HEK293 (cell line): Measurements from ENCODE around the gene PCBP1.

Experiments
- CTCF ChIA-PET: fragments of 350-600 bp; formaldehyde crosslinking; extraction: SDS; loops from one replicate; lab custom pipeline; 2021; ENCODE audit warnings: antibody characterized with exemption; lab: Yijun Ruan, JAX
- POLR2A ChIA-PET: fragments of 300-600 bp; formaldehyde crosslinking; extraction: SDS; loops from one replicate; lab custom pipeline; 2020; ENCODE audit warnings: antibody characterized with exemption, inconsistent platforms; lab: Yijun Ruan, JAX
- H3K27ac ChIP-seq: fragments of 200-500 bp; sonication (Bioruptor generic); 2 replicates; pipeline ENCODE4 v1.5.1; 2014; ENCODE audit warnings: low read depth, low read length, control low read depth, inconsistent platforms; ENCODE audit errors: extremely low read depth
- H3K36me3 ChIP-seq, 2 experiments: fragments of 200-500 bp in 1 of 2; sonication (Bioruptor generic) in 1 of 2; 1 replicate in 1 of 2; 2 replicates in 1 of 2; pipeline ENCODE4 v1.5.1; 2014 to 2017; ENCODE audit warnings: inconsistent platforms in 2 of 2, low read length in 2 of 2; ENCODE audit not compliant: control insufficient read depth in 2 of 2, insufficient read depth in 1 of 2
- H3K4me1 ChIP-seq: fragments of 200-500 bp; sonication (Bioruptor generic); 2 replicates; pipeline ENCODE4 v1.5.1; 2014; ENCODE audit warnings: mild to moderate bottlenecking, low read length, inconsistent platforms; ENCODE audit not compliant: control insufficient read depth, insufficient read depth
- H3K4me3 ChIP-seq: 2 replicates; pipeline ENCODE4 v1.5.1; 2011; ENCODE audit warnings: low read depth, mild to moderate bottlenecking, control low read depth, low read length, moderate library complexity
- H3K9me3 ChIP-seq: fragments of 200-500 bp; sonication (Bioruptor generic); 2 replicates; pipeline ENCODE4 v1.5.1; 2014; ENCODE audit warnings: low read depth, low read length, inconsistent platforms; ENCODE audit not compliant: control insufficient read depth, insufficient read depth
- BCL11B ChIP-seq: fragments of 450-650 bp; formaldehyde crosslinking; IDR thresholded peaks from 2 replicates; pipeline ENCODE4 v1.5.1; 2016; ENCODE audit warnings: low read depth, missing biosample characterization, missing genetic modification characterization
- MZF1 ChIP-seq: fragments of 450-650 bp; formaldehyde crosslinking; IDR thresholded peaks from 2 replicates; pipeline ENCODE4 v1.5.1; 2017; ENCODE audit warnings: missing biosample characterization, missing genetic modification characterization, borderline replicate concordance
- ZNF202 ChIP-seq: fragments of 450-650 bp; formaldehyde crosslinking; IDR thresholded peaks from 2 replicates; pipeline ENCODE4 v1.5.1; 2016; ENCODE audit warnings: missing biosample characterization, missing genetic modification characterization, borderline replicate concordance
- ZNF398 ChIP-seq: fragments of 450-650 bp; formaldehyde crosslinking; IDR thresholded peaks from 2 replicates; pipeline ENCODE4 v1.5.1; 2017; ENCODE audit warnings: missing biosample characterization, missing genetic modification characterization
- ZNF416 ChIP-seq: fragments of 450-650 bp; formaldehyde crosslinking; IDR thresholded peaks from 2 replicates; pipeline ENCODE4 v1.5.1; 2016; ENCODE audit warnings: missing biosample characterization, missing genetic modification characterization
- ZNF488 ChIP-seq: fragments of 450-650 bp; formaldehyde crosslinking; IDR thresholded peaks from 2 replicates; pipeline ENCODE4 v1.5.1; 2016; ENCODE audit warnings: missing biosample characterization, missing genetic modification characterization
- ZNF660 ChIP-seq: fragments of 450-650 bp; IDR thresholded peaks from 2 replicates; pipeline ENCODE4 v1.5.1; 2018; ENCODE audit warnings: missing biosample characterization, mild to moderate bottlenecking, missing genetic modification characterization
- ZNF670 ChIP-seq: fragments of 450-650 bp; formaldehyde crosslinking; IDR thresholded peaks from 2 replicates; pipeline ENCODE4 v1.5.1; 2016; ENCODE audit warnings: missing biosample characterization, missing genetic modification characterization, low read depth
- ZNF791 ChIP-seq: fragments of 450-650 bp; formaldehyde crosslinking; IDR thresholded peaks from 2 replicates; pipeline ENCODE4 v1.5.1; 2016; ENCODE audit warnings: missing biosample characterization, missing genetic modification characterization
- ZNF843 ChIP-seq: fragments of 450-650 bp; formaldehyde crosslinking; IDR thresholded peaks from 2 replicates; pipeline ENCODE4 v1.5.1; 2016; ENCODE audit warnings: missing biosample characterization, missing genetic modification characterization
- TF ChIP-seq, protein P1 (sequence below): fragments of 450-650 bp; formaldehyde crosslinking; IDR thresholded peaks from 2 replicates; pipeline ENCODE4 v1.5.1; 2016; ENCODE audit warnings: missing biosample characterization, missing genetic modification characterization, borderline replicate concordance
- TF ChIP-seq, protein P2 (sequence below): fragments of 450-650 bp; formaldehyde crosslinking; IDR thresholded peaks from 2 replicates; pipeline ENCODE4 v1.5.1; 2016; ENCODE audit warnings: missing biosample characterization, missing genetic modification characterization, low read depth

PCBP1 gene

GRCh38 chr2:70041663-70042062 lies 45.6 kb upstream of the PCBP1 start:
- POLR2A ChIA-PET, result interaction anchor here (0.6 kb wide), 1 partner anchor 49 kb away, joined by 4 read pairs; no protein-coding TSS in a partner anchor
- TF ChIP-seq, protein P1, sequence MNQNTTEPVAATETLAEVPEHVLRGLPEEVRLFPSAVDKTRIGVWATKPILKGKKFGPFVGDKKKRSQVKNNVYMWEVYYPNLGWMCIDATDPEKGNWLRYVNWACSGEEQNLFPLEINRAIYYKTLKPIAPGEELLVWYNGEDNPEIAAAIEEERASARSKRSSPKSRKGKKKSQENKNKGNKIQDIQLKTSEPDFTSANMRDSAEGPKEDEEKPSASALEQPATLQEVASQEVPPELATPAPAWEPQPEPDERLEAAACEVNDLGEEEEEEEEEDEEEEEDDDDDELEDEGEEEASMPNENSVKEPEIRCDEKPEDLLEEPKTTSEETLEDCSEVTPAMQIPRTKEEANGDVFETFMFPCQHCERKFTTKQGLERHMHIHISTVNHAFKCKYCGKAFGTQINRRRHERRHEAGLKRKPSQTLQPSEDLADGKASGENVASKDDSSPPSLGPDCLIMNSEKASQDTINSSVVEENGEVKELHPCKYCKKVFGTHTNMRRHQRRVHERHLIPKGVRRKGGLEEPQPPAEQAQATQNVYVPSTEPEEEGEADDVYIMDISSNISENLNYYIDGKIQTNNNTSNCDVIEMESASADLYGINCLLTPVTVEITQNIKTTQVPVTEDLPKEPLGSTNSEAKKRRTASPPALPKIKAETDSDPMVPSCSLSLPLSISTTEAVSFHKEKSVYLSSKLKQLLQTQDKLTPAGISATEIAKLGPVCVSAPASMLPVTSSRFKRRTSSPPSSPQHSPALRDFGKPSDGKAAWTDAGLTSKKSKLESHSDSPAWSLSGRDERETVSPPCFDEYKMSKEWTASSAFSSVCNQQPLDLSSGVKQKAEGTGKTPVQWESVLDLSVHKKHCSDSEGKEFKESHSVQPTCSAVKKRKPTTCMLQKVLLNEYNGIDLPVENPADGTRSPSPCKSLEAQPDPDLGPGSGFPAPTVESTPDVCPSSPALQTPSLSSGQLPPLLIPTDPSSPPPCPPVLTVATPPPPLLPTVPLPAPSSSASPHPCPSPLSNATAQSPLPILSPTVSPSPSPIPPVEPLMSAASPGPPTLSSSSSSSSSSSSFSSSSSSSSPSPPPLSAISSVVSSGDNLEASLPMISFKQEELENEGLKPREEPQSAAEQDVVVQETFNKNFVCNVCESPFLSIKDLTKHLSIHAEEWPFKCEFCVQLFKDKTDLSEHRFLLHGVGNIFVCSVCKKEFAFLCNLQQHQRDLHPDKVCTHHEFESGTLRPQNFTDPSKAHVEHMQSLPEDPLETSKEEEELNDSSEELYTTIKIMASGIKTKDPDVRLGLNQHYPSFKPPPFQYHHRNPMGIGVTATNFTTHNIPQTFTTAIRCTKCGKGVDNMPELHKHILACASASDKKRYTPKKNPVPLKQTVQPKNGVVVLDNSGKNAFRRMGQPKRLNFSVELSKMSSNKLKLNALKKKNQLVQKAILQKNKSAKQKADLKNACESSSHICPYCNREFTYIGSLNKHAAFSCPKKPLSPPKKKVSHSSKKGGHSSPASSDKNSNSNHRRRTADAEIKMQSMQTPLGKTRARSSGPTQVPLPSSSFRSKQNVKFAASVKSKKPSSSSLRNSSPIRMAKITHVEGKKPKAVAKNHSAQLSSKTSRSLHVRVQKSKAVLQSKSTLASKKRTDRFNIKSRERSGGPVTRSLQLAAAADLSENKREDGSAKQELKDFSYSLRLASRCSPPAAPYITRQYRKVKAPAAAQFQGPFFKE (tag by site-specific recombination), result no peak
- TF ChIP-seq, all 188 proteins: peak for 0
- H3K36me3 ChIP-seq, result peaks cover 0 to 14% of the 10 kb centered on the region in 2 experiments; a peak in 1 of 3 replicates
- CTCF ChIA-PET, result interaction anchor here (0.7 to 1.0 kb wide), 2 partner anchors 29 to 317 kb away, joined by 3 to 6 read pairs; no protein-coding TSS in a partner anchor
- no peaks in the 10 kb centered on the region for H3K9me3 ChIP-seq
- H3K27ac ChIP-seq, result no peak overlapping the region
- H3K4me3 ChIP-seq, result no peak overlapping the region
- H3K4me1 ChIP-seq, result no peaks in the 10 kb centered on the region

GRCh38 chr2:70042246-70042645 lies 45.0 kb upstream of the PCBP1 start:
- POLR2A ChIA-PET, result no interaction called here
- H3K27ac ChIP-seq, result no peak overlapping the region
- TF ChIP-seq ZNF791 (tag by site-specific recombination) (no peak), ZNF416 (no peak), ZNF202 (tag by site-specific recombination) (no peak), MZF1 (tag by site-specific recombination) (no peak), ZNF488 (no peak), ZNF660 (tag by site-specific recombination) (no peak), ZNF670 (tag by site-specific recombination) (no peak), ZNF843 (no peak), ZNF398 (tag by site-specific recombination) (no peak), BCL11B (tag by site-specific recombination) (no peak)
- TF ChIP-seq, protein P2, sequence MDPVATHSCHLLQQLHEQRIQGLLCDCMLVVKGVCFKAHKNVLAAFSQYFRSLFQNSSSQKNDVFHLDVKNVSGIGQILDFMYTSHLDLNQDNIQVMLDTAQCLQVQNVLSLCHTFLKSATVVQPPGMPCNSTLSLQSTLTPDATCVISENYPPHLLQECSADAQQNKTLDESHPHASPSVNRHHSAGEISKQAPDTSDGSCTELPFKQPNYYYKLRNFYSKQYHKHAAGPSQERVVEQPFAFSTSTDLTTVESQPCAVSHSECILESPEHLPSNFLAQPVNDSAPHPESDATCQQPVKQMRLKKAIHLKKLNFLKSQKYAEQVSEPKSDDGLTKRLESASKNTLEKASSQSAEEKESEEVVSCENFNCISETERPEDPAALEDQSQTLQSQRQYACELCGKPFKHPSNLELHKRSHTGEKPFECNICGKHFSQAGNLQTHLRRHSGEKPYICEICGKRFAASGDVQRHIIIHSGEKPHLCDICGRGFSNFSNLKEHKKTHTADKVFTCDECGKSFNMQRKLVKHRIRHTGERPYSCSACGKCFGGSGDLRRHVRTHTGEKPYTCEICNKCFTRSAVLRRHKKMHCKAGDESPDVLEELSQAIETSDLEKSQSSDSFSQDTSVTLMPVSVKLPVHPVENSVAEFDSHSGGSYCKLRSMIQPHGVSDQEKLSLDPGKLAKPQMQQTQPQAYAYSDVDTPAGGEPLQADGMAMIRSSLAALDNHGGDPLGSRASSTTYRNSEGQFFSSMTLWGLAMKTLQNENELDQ (tag by site-specific recombination), result no peak
- TF ChIP-seq, all 188 proteins: peak for 0
- Histone ChIP-seq H3K4me1 (no peaks in the 10 kb centered on the region), H3K4me3 (no peak overlapping the region), H3K36me3 (peaks cover 0 to 18% of the 10 kb centered on the region in 2 experiments; a peak in 1 of 3 replicates), H3K9me3 (no peaks in the 10 kb centered on the region)
- CTCF ChIA-PET, result interaction anchor here (1.0 kb wide), 1 partner anchor 29 kb away, joined by 6 read pairs; no protein-coding TSS in a partner anchor
